Stimulated activated naive B cell treated with anti-CD40 and anti-IgM and Interleukin-4, amounts not matched to agents 10 μg/mL and 1 μg/mL and 100 μg/mL, for 72 hours (primary cell): ENCODE data around the gene KIAA1143.
A peak's percentile ranks its signal among the peaks of the same experiment; 100 is the strongest.

ENCODE experiments used
- ATAC-seq, 2 donors: fragments of 150-1000 bp; cut with Tn5 transposase; replicated peaks; 2 replicates each; pipeline ENCODE4 v1.10.0; 2021; ENCODE audit warnings: moderate library complexity in 1 of 2
- DNase-seq: peaks from one replicate; pipeline ENCODE4 v3.0.0; 2021
- H3K27ac Mint-ChIP-seq: one replicate; pipeline ENCODE4 v1.8.0; 2022; ENCODE audit warnings: mild to moderate bottlenecking, mixed read lengths
- H3K27me3 Mint-ChIP-seq, 2 donors: one replicate each; pipeline ENCODE4 v1.8.0; 2022; ENCODE audit warnings: mixed read lengths in 2 of 2
- H3K36me3 Mint-ChIP-seq, 2 donors: one replicate each; pipeline ENCODE4 v1.8.0; 2022; ENCODE audit warnings: mixed read lengths in 2 of 2, mild to moderate bottlenecking in 1 of 2
- H3K4me1 Mint-ChIP-seq, 2 donors: one replicate each; pipeline ENCODE4 v1.8.0; 2022; ENCODE audit warnings: mixed read lengths in 2 of 2, mild to moderate bottlenecking in 1 of 2
- H3K4me3 Mint-ChIP-seq, 2 donors: one replicate each; pipeline ENCODE4 v1.8.0; 2022; ENCODE audit warnings: mild to moderate bottlenecking in 2 of 2, mixed read lengths in 2 of 2, moderate library complexity in 1 of 2
- H3K9me3 Mint-ChIP-seq, 2 donors: one replicate each; pipeline ENCODE4 v1.8.0; 2022; ENCODE audit warnings: mixed read lengths in 2 of 2, mild to moderate bottlenecking in 1 of 2

KIAA1143 gene

DNA sequence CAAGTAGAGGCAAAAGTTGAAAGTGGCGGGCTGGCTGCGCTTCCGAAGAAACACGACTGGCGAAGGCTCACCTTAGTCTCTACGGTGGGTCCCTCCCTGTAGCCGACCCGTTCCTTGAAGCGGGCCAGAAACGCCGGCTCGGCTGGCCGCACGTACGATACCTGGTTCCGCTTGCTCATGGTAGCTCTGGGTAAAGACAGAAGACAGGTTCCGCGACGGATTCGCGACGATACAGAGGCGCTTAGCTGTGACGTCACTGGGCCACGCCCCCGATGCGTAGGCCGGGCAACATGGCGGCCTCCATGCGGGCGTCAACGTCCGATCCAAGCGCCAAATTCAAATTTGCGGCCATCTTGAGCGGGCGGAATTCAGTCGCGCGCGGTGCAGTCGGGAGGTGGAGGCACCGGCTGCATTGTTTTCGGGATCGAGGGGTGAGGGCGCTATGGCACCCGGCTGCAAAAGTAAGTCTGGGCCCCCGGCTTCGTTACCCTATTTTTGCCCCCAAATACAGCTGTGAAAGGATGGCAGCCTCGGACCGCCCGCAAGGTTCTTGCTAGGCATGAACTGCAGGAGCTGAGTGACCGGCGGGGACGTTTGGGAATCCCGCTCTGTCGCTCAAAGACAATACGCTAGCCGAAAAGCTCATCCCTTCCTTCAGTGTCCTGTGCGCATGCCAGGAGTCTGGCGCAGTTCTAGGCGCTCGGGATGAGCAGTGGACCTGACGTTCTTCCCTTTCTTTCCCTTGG, at the start of gene KIAA1143, which contains the start of gene KIF15:
KIAA1143 (minus strand) TSS at position 196 of the 746 bp plus-strand sequence; CDS start at position 179, 17 bp downstream.
KIF15 (plus strand) TSS at position 371 of the 746 bp plus-strand sequence; CDS start at position 443, 72 bp downstream.
- peak; percentile 94 for DNase-seq
- Mint-ChIP-seq H3K27ac (peak within 1 kb of the TSS; percentile 96), H3K9me3 (peaks cover 11 to 12% of the 10 kb centered on the region in 2 donors), H3K27me3 (no peaks in the 10 kb centered on the region), H3K4me1 (peaks cover 16 to 25% of the 10 kb centered on the region in 2 donors), H3K36me3 (peaks cover 24 to 42% of the 10 kb centered on the region in 2 donors), H3K4me3 (peak within 1 kb of the TSS; percentile 84 to 93)
- ATAC-seq = peak; percentile 95 to 98

- no peak for ATAC-seq
These were observed 44.5 kb upstream of the KIAA1143 start for GRCh38 chr3:44805960-44806359.

GRCh38 chr3:44803298-44803697, 41.9 kb upstream of the KIAA1143 start:
- DNase-seq = no peak
- peaks cover 1 to 4% of the 10 kb centered on the region in 2 donors for H3K36me3 Mint-ChIP-seq
- H3K4me1 Mint-ChIP-seq = no peaks in the 10 kb centered on the region
- no peak for ATAC-seq
- H3K9me3 Mint-ChIP-seq = no peaks in the 10 kb centered on the region
- no peak overlapping the region for H3K27ac Mint-ChIP-seq
- no peaks in the 10 kb centered on the region for H3K27me3 Mint-ChIP-seq
- no peak overlapping the region for H3K4me3 Mint-ChIP-seq

More at GRCh38 chr3:44805960-44806359, 44.5 kb upstream of the KIAA1143 start:
- H3K4me3 Mint-ChIP-seq = no peak overlapping the region
- H3K27ac Mint-ChIP-seq = no peak overlapping the region
- H3K27me3 Mint-ChIP-seq = no peaks in the 10 kb centered on the region
- DNase-seq = no peak
- peaks cover 2 to 4% of the 10 kb centered on the region in 2 donors for H3K36me3 Mint-ChIP-seq
- H3K4me1 Mint-ChIP-seq = no peaks in the 10 kb centered on the region
- H3K9me3 Mint-ChIP-seq = no peaks in the 10 kb centered on the region

GRCh38 chr3:44802011-44802410, 40.6 kb upstream of the KIAA1143 start:
- Mint-ChIP-seq H3K9me3 (no peaks in the 10 kb centered on the region), H3K27me3 (no peaks in the 10 kb centered on the region), H3K4me1 (no peaks in the 10 kb centered on the region), H3K36me3 (peaks cover 1 to 4% of the 10 kb centered on the region in 2 donors), H3K4me3 (no peak overlapping the region), H3K27ac (no peak overlapping the region)
- no peak for DNase-seq
- no peak for ATAC-seq

DNA sequence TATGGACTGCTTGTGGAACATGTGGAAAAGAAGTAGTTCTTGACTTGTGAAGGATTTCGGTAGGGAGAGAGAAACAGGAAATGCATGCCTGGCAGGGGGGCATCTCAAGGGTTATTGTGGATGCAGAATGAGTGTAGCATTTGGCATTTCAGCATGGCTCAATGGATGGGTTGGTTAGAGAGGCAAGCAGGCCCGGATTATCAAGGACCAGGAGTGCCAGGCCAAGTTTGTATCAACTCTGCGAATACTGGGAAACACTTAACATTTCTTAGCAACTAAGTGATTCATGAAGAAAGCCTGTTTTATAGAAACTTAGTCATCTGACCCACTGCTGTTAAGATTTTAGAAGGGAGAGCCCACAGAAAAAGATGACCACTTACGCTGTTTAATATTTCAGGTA, 33.8 kb upstream of the KIAA1143 start:
- no peaks in the 10 kb centered on the region for H3K27me3 Mint-ChIP-seq
- H3K27ac Mint-ChIP-seq = no peak overlapping the region
- H3K4me3 Mint-ChIP-seq = no peak overlapping the region
- peaks cover 5 to 13% of the 10 kb centered on the region in 2 donors for H3K36me3 Mint-ChIP-seq
- H3K4me1 Mint-ChIP-seq = no peaks in the 10 kb centered on the region
- ATAC-seq (no peak), DNase-seq (no peak)
- no peaks in the 10 kb centered on the region for H3K9me3 Mint-ChIP-seq

- no peak overlapping the region for H3K27ac Mint-ChIP-seq
- H3K27me3 Mint-ChIP-seq = no peaks in the 10 kb centered on the region
- DNase-seq (no peak), ATAC-seq (no peak)
- H3K36me3 Mint-ChIP-seq = peaks cover 6 to 11% of the 10 kb centered on the region in 2 donors
- no peaks in the 10 kb centered on the region for H3K4me1 Mint-ChIP-seq
- H3K9me3 Mint-ChIP-seq = no peaks in the 10 kb centered on the region
- no peak overlapping the region for H3K4me3 Mint-ChIP-seq
These were observed 21.5 kb upstream of the KIAA1143 start for GRCh38 chr3:44782891-44783290.

DNA sequence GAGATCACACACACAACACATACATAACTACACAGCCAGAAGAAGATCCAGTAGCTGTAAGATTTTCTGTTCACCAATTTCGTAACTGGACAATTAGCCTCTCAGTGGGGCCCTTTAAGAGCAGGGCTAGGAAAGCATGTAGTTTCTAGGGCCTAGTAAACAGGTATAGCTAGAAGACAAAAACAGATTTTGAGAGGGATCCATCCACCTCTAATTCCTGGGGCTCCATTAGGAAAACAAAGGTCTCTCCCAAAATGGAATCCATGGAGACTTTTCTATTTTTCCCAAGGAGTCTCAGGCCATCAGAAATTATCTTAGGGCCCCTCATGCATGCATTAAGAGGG, 10.7 kb upstream of the KIAA1143 start:
- H3K27me3 Mint-ChIP-seq = no peaks in the 10 kb centered on the region
- ATAC-seq (no peak), DNase-seq (no peak)
- H3K36me3 Mint-ChIP-seq = peaks cover 28 to 40% of the 10 kb centered on the region in 2 donors
- H3K9me3 Mint-ChIP-seq = peaks cover 3 to 17% of the 10 kb centered on the region in 2 donors
- H3K27ac Mint-ChIP-seq = no peak overlapping the region
- H3K4me1 Mint-ChIP-seq = no peaks in the 10 kb centered on the region
- no peak overlapping the region for H3K4me3 Mint-ChIP-seq

DNA sequence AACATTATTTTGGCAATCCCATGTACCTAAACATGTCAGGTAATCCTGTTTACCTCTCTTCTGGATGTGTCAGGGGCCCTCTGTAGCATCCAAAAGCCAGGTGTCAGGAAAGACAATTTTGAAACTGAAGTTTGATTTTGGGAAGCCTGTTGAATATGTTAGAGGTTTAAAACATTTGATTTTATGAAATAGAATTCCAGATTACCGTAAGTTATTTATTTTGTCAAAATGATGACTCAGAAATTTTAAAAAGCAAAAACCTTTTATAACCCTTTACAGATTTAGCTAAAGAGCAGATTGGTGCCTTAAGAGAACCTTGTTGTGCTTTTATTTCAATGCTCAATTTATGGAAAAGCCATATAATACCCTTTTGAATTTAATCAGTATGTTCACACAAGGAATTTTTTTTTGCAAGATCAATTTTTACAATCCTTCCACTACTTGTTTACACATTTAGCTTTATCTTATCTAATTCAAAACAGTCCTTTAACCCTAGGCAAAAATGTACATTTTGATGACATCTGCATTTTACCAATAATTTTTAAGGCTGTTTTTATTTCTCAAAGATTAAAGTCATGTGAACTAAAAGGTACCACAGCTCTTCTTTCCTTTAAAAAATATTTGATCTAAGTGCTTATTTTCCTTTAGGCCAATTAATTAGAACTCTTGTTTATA, 10.1 kb upstream of the KIAA1143 start:
- no peak for ATAC-seq
- Mint-ChIP-seq H3K27ac (no peak overlapping the region), H3K36me3 (peaks cover 28 to 41% of the 10 kb centered on the region in 2 donors)

DNA sequence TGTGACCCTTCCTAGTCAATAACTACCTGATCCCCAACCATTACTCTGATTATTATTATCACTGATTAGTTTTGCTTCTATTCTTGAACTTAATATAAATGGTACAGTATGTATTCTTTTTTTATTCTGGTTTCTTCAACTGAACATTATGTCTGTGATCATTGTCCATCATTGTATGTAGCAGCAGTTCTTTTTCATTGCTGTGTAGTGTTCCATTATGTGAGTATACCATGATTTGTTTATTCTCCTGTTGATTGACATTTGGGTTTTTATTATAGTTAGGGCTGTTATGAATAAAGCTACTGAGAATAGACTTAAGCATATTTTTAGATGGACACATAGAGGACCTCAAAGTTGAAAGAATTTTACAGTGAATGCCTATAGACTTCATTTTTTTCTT, 2.8 kb upstream of the KIAA1143 start:
- DNase-seq = no peak
- peaks cover 0 to 3% of the 10 kb centered on the region in 2 donors for H3K9me3 Mint-ChIP-seq
- no peak for ATAC-seq
- H3K4me1 Mint-ChIP-seq = peaks cover 12 to 13% of the 10 kb centered on the region in 2 donors
- no peaks in the 10 kb centered on the region for H3K27me3 Mint-ChIP-seq
- no peak overlapping the region for H3K27ac Mint-ChIP-seq
- no peak overlapping the region for H3K4me3 Mint-ChIP-seq
- H3K36me3 Mint-ChIP-seq = peaks cover 16 to 34% of the 10 kb centered on the region in 2 donors

More for the DNA sequence above, 10.1 kb upstream of the KIAA1143 start:
- Mint-ChIP-seq H3K4me3 (no peak overlapping the region), H3K4me1 (no peaks in the 10 kb centered on the region), H3K27me3 (no peaks in the 10 kb centered on the region), H3K9me3 (peaks cover 3 to 17% of the 10 kb centered on the region in 2 donors)
- no peak for DNase-seq

DNA sequence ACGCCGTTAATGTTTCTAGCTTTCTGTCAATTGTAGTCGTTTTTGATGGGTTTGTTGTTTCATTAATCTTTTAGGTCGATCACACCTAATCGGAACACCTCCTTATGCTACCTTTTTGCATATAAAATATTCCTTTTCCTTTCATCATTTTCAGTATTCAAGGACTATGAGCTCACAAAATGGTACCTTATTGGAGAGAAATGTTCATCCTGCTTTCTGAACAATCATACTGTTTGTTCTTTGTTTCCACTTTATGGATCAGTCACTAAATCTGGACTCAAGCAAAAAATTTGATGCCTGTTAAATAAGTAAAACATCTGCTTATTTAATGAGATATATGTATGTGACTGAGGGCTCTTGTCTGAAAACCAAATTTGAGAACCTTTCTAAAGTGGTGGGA, 1.3 kb upstream of the KIAA1143 start:
- ATAC-seq (no peak), DNase-seq (no peak)
- H3K27ac Mint-ChIP-seq = no peak overlapping the region
- H3K9me3 Mint-ChIP-seq = peaks cover 5 to 6% of the 10 kb centered on the region in 2 donors
- H3K36me3 Mint-ChIP-seq = peaks cover 16 to 39% of the 10 kb centered on the region in 2 donors
- H3K4me1 Mint-ChIP-seq = peaks cover 12 to 19% of the 10 kb centered on the region in 2 donors
- peak overlapping the region; percentile 84 to 93 for H3K4me3 Mint-ChIP-seq
- no peaks in the 10 kb centered on the region for H3K27me3 Mint-ChIP-seq

GRCh38 chr3:44762170-44762677, 805 bp upstream of the KIAA1143 start:
- Mint-ChIP-seq H3K27me3 (no peaks in the 10 kb centered on the region), H3K9me3 (peaks cover 9 to 10% of the 10 kb centered on the region in 2 donors), H3K27ac (peak overlapping the region; percentile 96), H3K36me3 (peaks cover 19 to 41% of the 10 kb centered on the region in 2 donors), H3K4me3 (peak overlapping the region; percentile 84 to 93), H3K4me1 (peaks cover 14 to 23% of the 10 kb centered on the region in 2 donors)
- DNase-seq = no peak
- ATAC-seq = no peak

- Mint-ChIP-seq H3K9me3 (peaks cover 11 to 12% of the 10 kb centered on the region in 2 donors), H3K4me3 (peak overlapping the region; percentile 84 to 93), H3K4me1 (peaks cover 16 to 25% of the 10 kb centered on the region in 2 donors), H3K27ac (peak overlapping the region; percentile 96), H3K36me3 (peaks cover 24 to 43% of the 10 kb centered on the region in 2 donors), H3K27me3 (no peaks in the 10 kb centered on the region)
- DNase-seq = no peak
- ATAC-seq = peak; percentile 22 to 33
These were observed 357 bp downstream of the KIAA1143 start for GRCh38 chr3:44761101-44761423.

- no peaks in the 10 kb centered on the region for H3K27me3 Mint-ChIP-seq
- DNase-seq (no peak), ATAC-seq (no peak)
- H3K27ac Mint-ChIP-seq = no peak overlapping the region
- H3K36me3 Mint-ChIP-seq = peaks cover 57 to 72% of the 10 kb centered on the region in 2 donors
- H3K4me3 Mint-ChIP-seq = no peak overlapping the region
- H3K9me3 Mint-ChIP-seq = peaks cover 39 to 44% of the 10 kb centered on the region in 2 donors
- H3K4me1 Mint-ChIP-seq = peaks cover 0 to 6% of the 10 kb centered on the region in 2 donors
These were observed 26.7 kb downstream of the KIAA1143 start for GRCh38 chr3:44734646-44735168.

DNA sequence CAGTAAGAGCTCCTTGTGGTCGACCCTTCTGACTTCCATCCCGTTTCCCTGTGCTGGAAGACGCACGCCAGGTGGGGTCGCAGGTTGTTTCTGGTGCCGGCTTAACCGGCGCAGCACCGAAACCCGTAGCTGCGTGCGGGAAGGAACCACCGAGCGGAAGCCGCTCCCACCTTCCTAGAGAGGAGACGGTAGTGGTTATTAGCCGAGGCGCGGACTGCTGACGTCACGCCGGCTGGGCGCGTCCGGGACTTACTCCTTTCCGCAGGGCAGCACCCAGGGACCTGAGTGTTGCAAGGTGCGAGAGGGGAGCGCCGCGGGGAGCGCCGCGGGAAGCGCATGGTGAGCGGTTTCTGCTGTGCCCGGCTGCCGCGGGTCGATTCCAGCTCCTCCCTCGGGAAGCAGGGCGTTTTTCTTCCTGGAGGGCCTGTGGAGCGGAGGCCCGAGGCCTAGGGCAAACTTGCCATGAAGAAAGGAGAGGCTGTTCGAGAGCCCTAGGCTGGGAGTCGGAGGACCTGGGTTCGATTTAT, 32.0 kb downstream of the KIAA1143 start, which contains the start of gene ZNF501:
ZNF501 (plus strand) TSS at position 252 of the 527 bp plus-strand sequence. CDS start 4,787 bp downstream, outside the sequence.
- H3K9me3 Mint-ChIP-seq = peaks cover 44 to 45% of the 10 kb centered on the region in 2 donors
- peaks cover 7 to 15% of the 10 kb centered on the region in 2 donors for H3K4me1 Mint-ChIP-seq
- H3K36me3 Mint-ChIP-seq = peaks cover 51 to 66% of the 10 kb centered on the region in 2 donors
- peak within 1 kb of the TSS; percentile 99 for H3K27ac Mint-ChIP-seq
- H3K4me3 Mint-ChIP-seq = peak within 1 kb of the TSS; percentile 99 to 100
- H3K27me3 Mint-ChIP-seq = no peaks in the 10 kb centered on the region
- ATAC-seq (peak; percentile 100), DNase-seq (peak; percentile 89)
